ENCODE data around the gene E2F7. TPM values are rescaled to one million over a fixed set of nuclear protein-coding genes. Genes with fewer than 3 reads are reported as not detected.

Gene E2F7
- total and polyA plus RNA-seq, 2 of the 13 experiments (the other 11 are each of a cell fraction or from before 2014, with no cell fraction given) = 1.7 to 7.3 TPM

GRCh38 chr12:76997011-76997780 lies 68.2 kb downstream of the E2F7 start:
- no peaks in the 10 kb centered on the region for H3K4me1 ChIP-seq (ENCODE audit: insufficient read depth, low read length)
- ChIA-PET CTCF (ENCODE audit: low intra/inter-chr PET ratio, low total read pairs) (no interaction called here), POLR2A (no interaction called here)
- intact Hi-C loops (cut with micrococcal nuclease; ENCODE audit: unreplicated experiment) (no loop called here), in situ Hi-C loops (cut with HindIII; ENCODE audit: extremely low pct_ligation_motif_present, low pct_unique_long_range_greater_than_20kb) (no loop called here)
- H3K36me3 ChIP-seq (replicated peaks in 1 of 2; ENCODE audit: control insufficient read depth in 1 of 2, insufficient read depth in 2 of 2, low read length in 2 of 2) = no peaks in the 10 kb centered on the region
- H3K4me3 ChIP-seq (replicated peaks in 1 of 3; ENCODE audit: insufficient read depth in 1 of 3, low read depth in 2 of 3, low read length in 3 of 3) = no peak overlapping the region
- TF ChIP-seq RFX3 (CRISPR knock-in tag; IDR thresholded peaks at IDR 0.05) (no peak), IRF9 (CRISPR knock-in tag; IDR thresholded peaks at IDR 0.05; ENCODE audit: borderline replicate concordance) (no peak), ZNF710 (CRISPR knock-in tag; IDR thresholded peaks at IDR 0.05; ENCODE audit: borderline replicate concordance) (no peak), ZNF703 (CRISPR knock-in tag; IDR thresholded peaks at IDR 0.05; ENCODE audit: borderline replicate concordance) (no peak), NR2C2 (CRISPR knock-in tag; IDR thresholded peaks at IDR 0.05; ENCODE audit: borderline replicate concordance) (no peak), ETV6 (CRISPR knock-in tag; conservative IDR thresholded peaks at IDR 0.05) (no peak), ZBTB2 (CRISPR knock-in tag; IDR thresholded peaks at IDR 0.05; ENCODE audit: low read depth) (no peak), ZBTB44 (CRISPR knock-in tag; IDR thresholded peaks at IDR 0.05) (no peak)
- H3K9ac ChIP-seq (ENCODE audit: insufficient read depth, low read depth, low read length) = no peak overlapping the region
- FAIRE-seq (no peak), ATAC-seq (no peak), DNase-seq (ENCODE audit: low spot score) (no peak)
- H3K4me2 ChIP-seq (ENCODE audit: low read depth, low read length) = no peak overlapping the region
- BruUV-seq (replicated peaks) = no TSS peak
- no peaks in the 10 kb centered on the region for H3K79me2 ChIP-seq (ENCODE audit: insufficient read depth, low read length)
- WGBS (ENCODE audit: low lambda C conversion rate) = 27% methylated on average over 4 of the region's 4 CpGs
- H3K27me3 ChIP-seq (ENCODE audit: control insufficient read depth in 1 of 2, insufficient read depth in 2 of 2, low read length in 2 of 2) = no peaks in the 10 kb centered on the region
- no peak overlapping the region for H2AFZ ChIP-seq (ENCODE audit: low read length)
- no peaks in the 10 kb centered on the region for H4K20me1 ChIP-seq (ENCODE audit: insufficient read depth, low read length)
- H3K27ac ChIP-seq (ENCODE audit: extremely low read length, insufficient read depth, low read length) = no peak overlapping the region
- no peaks in the 10 kb centered on the region for H3K9me3 ChIP-seq (ENCODE audit: low read length)
